ENCODE data around the gene ST8SIA4. TPM values are rescaled to one million over a fixed set of nuclear protein-coding genes. Genes with fewer than 3 reads are reported as not detected.

ST8SIA4 gene

GRCh38 chr5:100758780-100759179 lies 144.3 kb downstream of the ST8SIA4 start:
- H3K4me1 ChIP-seq (ENCODE audit: control insufficient read depth in 2 of 2, insufficient read depth in 1 of 2, low read depth in 1 of 2, low read length in 2 of 2), result peaks cover 0 to 2% of the 10 kb centered on the region in 2 donors
- H3K9ac ChIP-seq (ENCODE audit: low read depth, low read length, poor library complexity), result no peak overlapping the region
- H2AK5ac ChIP-seq (ENCODE audit: low read depth, low read length), result no peak overlapping the region
- no peak overlapping the region for H4K8ac ChIP-seq (ENCODE audit: low read depth, low read length)
- no peak overlapping the region for H3K27ac ChIP-seq (replicated peaks; ENCODE audit: low read length)
- no peak overlapping the region for H3K4ac ChIP-seq (ENCODE audit: low read length)
- no peak overlapping the region for H3K14ac ChIP-seq (ENCODE audit: low read length)
- no peaks in the 10 kb centered on the region for H3K36me3 ChIP-seq (replicated peaks in 1 of 2; ENCODE audit: control insufficient read depth in 2 of 2, insufficient read depth in 2 of 2, low read length in 2 of 2)
- no peak overlapping the region for H3K18ac ChIP-seq (ENCODE audit: low read length)
- H2BK5ac ChIP-seq (ENCODE audit: low read length), result no peak overlapping the region
- H3K27me3 ChIP-seq (ENCODE audit: control insufficient read depth in 3 of 3, insufficient read depth in 3 of 3, low read depth in 1 of 3, low read length in 3 of 3), result no peaks in the 10 kb centered on the region
- no peak overlapping the region for H2BK120ac ChIP-seq (ENCODE audit: low read depth, low read length)
- WGBS, 2 donors (ENCODE audit: extremely low coverage in 2 of 2, insufficient read length in 2 of 2, insufficient replicate concordance in 1 of 2), result no CpG with 5 or more reads among the region's 1 CpG
- no peak overlapping the region for H2BK12ac ChIP-seq (ENCODE audit: low read length)
- no peaks in the 10 kb centered on the region for H3K9me3 ChIP-seq (replicated peaks in 1 of 2; ENCODE audit: control insufficient read depth in 2 of 2, insufficient read depth in 1 of 2, low read depth in 1 of 2, low read length in 2 of 2)
- H3K4me3 ChIP-seq (ENCODE audit: low read length in 2 of 2), result no peak overlapping the region
- H2AFZ ChIP-seq (ENCODE audit: low read length), result peak overlapping the region; percentile 18
- H4K91ac ChIP-seq (ENCODE audit: low read depth, low read length, poor library complexity), result no peak overlapping the region
- no peak overlapping the region for H2BK15ac ChIP-seq (ENCODE audit: low read length)
- H3K79me1 ChIP-seq (ENCODE audit: low read depth, low read length), result no peaks in the 10 kb centered on the region
- no peak overlapping the region for H3K4me2 ChIP-seq (ENCODE audit: insufficient read depth, low read length, poor library complexity, severe bottlenecking)
- H3K23ac ChIP-seq (ENCODE audit: low read depth, low read length, poor library complexity), result no peak overlapping the region
- DNase-seq (ENCODE audit: low spot score), result no peak

DNA sequence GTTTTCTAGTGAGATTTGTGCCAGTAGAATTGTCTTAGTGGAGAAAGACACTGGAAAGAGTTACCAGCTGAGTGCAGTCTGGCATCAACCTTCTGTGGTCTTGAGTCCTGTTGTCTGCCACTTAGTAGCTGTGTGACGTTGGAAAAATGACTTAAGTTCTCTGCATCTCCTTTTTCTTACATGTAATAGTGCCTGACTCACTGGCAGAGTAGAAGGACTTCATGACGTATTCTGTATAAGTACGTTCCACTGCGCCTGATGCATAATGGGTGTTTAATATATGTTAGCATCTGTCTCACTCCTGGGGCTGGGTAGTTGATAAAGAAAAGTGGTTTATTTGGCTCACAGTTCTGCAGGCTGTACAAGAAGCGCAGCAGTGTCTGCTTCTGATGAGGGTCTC lies 144.8 kb downstream of the ST8SIA4 start:
- no peak overlapping the region for H3K4me3 ChIP-seq (ENCODE audit: low read length in 2 of 2)
- no peak overlapping the region for H2BK12ac ChIP-seq (ENCODE audit: low read length)
- H2AK5ac ChIP-seq (ENCODE audit: low read depth, low read length), result no peak overlapping the region
- no peak overlapping the region for H4K91ac ChIP-seq (ENCODE audit: low read depth, low read length, poor library complexity)
- no peaks in the 10 kb centered on the region for H3K79me1 ChIP-seq (ENCODE audit: low read depth, low read length)
- H3K18ac ChIP-seq (ENCODE audit: low read length), result no peak overlapping the region
- H3K9me3 ChIP-seq (replicated peaks in 1 of 2; ENCODE audit: control insufficient read depth in 2 of 2, insufficient read depth in 1 of 2, low read depth in 1 of 2, low read length in 2 of 2), result no peaks in the 10 kb centered on the region
- no peaks in the 10 kb centered on the region for H3K36me3 ChIP-seq (replicated peaks in 1 of 2; ENCODE audit: control insufficient read depth in 2 of 2, insufficient read depth in 2 of 2, low read length in 2 of 2)
- no peak overlapping the region for H3K4me2 ChIP-seq (ENCODE audit: insufficient read depth, low read length, poor library complexity, severe bottlenecking)
- H3K9ac ChIP-seq (ENCODE audit: low read depth, low read length, poor library complexity), result no peak overlapping the region
- no peak overlapping the region for H4K8ac ChIP-seq (ENCODE audit: low read depth, low read length)
- no peaks in the 10 kb centered on the region for H3K27me3 ChIP-seq (ENCODE audit: control insufficient read depth in 3 of 3, insufficient read depth in 3 of 3, low read depth in 1 of 3, low read length in 3 of 3)
- H2BK5ac ChIP-seq (ENCODE audit: low read length), result no peak overlapping the region
- H3K4me1 ChIP-seq (ENCODE audit: control insufficient read depth in 2 of 2, insufficient read depth in 1 of 2, low read depth in 1 of 2, low read length in 2 of 2), result peaks cover 0 to 2% of the 10 kb centered on the region in 2 donors
- no peak overlapping the region for H2BK120ac ChIP-seq (ENCODE audit: low read depth, low read length)
- H3K4ac ChIP-seq (ENCODE audit: low read length), result no peak overlapping the region
- no peak overlapping the region for H3K27ac ChIP-seq (replicated peaks; ENCODE audit: low read length)
- no peak overlapping the region for H2BK15ac ChIP-seq (ENCODE audit: low read length)
- no peak overlapping the region for H3K23ac ChIP-seq (ENCODE audit: low read depth, low read length, poor library complexity)
- no peak overlapping the region for H3K14ac ChIP-seq (ENCODE audit: low read length)
- WGBS, 2 donors (ENCODE audit: extremely low coverage in 2 of 2, insufficient read length in 2 of 2, insufficient replicate concordance in 1 of 2), result no CpG with 5 or more reads among the region's 5 CpGs
- peak overlapping the region; percentile 18 for H2AFZ ChIP-seq (ENCODE audit: low read length)
- DNase-seq (ENCODE audit: low spot score), result no peak

DNA sequence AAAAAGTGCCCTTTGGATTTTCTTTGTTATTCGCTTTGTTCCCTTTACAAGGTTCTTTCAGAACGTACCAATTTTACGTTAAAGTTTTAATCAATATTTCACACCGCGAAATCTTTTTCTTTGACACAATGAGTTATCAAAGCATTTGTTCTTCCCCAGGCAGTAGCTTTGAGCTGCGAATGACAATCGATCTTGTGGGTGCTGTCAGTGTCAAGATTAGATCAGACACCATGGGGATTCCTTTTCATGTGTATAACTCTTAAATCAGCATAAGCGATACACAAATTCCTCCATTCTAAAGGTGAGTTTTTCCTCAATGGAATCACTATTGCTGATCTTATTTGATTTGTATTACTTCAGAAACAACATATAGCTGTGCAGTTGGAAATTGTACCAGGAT lies 145.5 kb downstream of the ST8SIA4 start:
- DNase-seq (ENCODE audit: low spot score), result no peak
- Histone ChIP-seq H2BK12ac (ENCODE audit: low read length) (no peak overlapping the region), H3K9ac (ENCODE audit: low read depth, low read length, poor library complexity) (no peak overlapping the region), H2BK15ac (ENCODE audit: low read length) (no peak overlapping the region), H2BK5ac (ENCODE audit: low read length) (no peak overlapping the region), H2BK120ac (ENCODE audit: low read depth, low read length) (no peak overlapping the region), H3K27ac (replicated peaks; ENCODE audit: low read length) (no peak overlapping the region), H3K27me3 (ENCODE audit: control insufficient read depth in 3 of 3, insufficient read depth in 3 of 3, low read depth in 1 of 3, low read length in 3 of 3) (no peaks in the 10 kb centered on the region), H3K4me2 (ENCODE audit: insufficient read depth, low read length, poor library complexity, severe bottlenecking) (no peak overlapping the region), H3K79me1 (ENCODE audit: low read depth, low read length) (no peaks in the 10 kb centered on the region), H2AK5ac (ENCODE audit: low read depth, low read length) (no peak overlapping the region), H4K91ac (ENCODE audit: low read depth, low read length, poor library complexity) (no peak overlapping the region), H3K9me3 (replicated peaks in 1 of 2; ENCODE audit: control insufficient read depth in 2 of 2, insufficient read depth in 1 of 2, low read depth in 1 of 2, low read length in 2 of 2) (no peaks in the 10 kb centered on the region), H3K23ac (ENCODE audit: low read depth, low read length, poor library complexity) (no peak overlapping the region), H3K4ac (ENCODE audit: low read length) (no peak overlapping the region), H3K14ac (ENCODE audit: low read length) (no peak overlapping the region), H3K4me3 (ENCODE audit: low read length in 2 of 2) (no peak overlapping the region), H2AFZ (ENCODE audit: low read length) (no peak overlapping the region), H3K18ac (ENCODE audit: low read length) (no peak overlapping the region), H3K36me3 (replicated peaks in 1 of 2; ENCODE audit: control insufficient read depth in 2 of 2, insufficient read depth in 2 of 2, low read length in 2 of 2) (no peaks in the 10 kb centered on the region), H4K8ac (ENCODE audit: low read depth, low read length) (no peak overlapping the region), H3K4me1 (ENCODE audit: control insufficient read depth in 2 of 2, insufficient read depth in 1 of 2, low read depth in 1 of 2, low read length in 2 of 2) (peaks cover 0 to 2% of the 10 kb centered on the region in 2 donors)
- WGBS, 2 donors (ENCODE audit: extremely low coverage in 2 of 2, insufficient read length in 2 of 2, insufficient replicate concordance in 1 of 2), result no CpG with 5 or more reads among the region's 8 CpGs

Small RNAs within 50 kb of the gene (small RNA-seq; reads per million reads assigned to genes)
- gene MIR548P (ENCODE audit: insufficient read depth), result not detected

Data from neuronal stem cell (in vitro differentiated cells).